Activated naive CD8-positive, alpha-beta T cell treated with anti-CD3 and anti-CD28 coated beads, Interleukin-2, amount 10 ng/mL, durations not matched to agents 7 days and 5 days (primary cell): Measurements from ENCODE around the gene CCDC146. TPM values are rescaled to one million over a fixed set of nuclear protein-coding genes. Genes with fewer than 3 reads are reported as not detected.
A peak's percentile ranks its signal among the peaks of the same experiment; 100 is the strongest.
"Not testable (repeated sequence)": the region's sequence is repeated elsewhere in the genome, so short reads cannot be mapped to it uniquely, and the experiment has no call there.

ENCODE experiments used
- ATAC-seq: fragments of 150-1000 bp; cut with Tn5 transposase; one replicate; pipeline ENCODE4 v1.10.0; 2021; ENCODE audit warnings: low read depth, moderate library complexity
- POLR2A ChIA-PET: fragments of 350-600 bp; sonication (Branson Sonifier 250); formaldehyde crosslinking; loops from one replicate; lab custom pipeline; 2021; ENCODE audit warnings: antibody characterized with exemption; lab: Charles Lee
- DNase-seq: peaks from one replicate; pipeline ENCODE4 v3.0.0; 2021
- H3K27ac Mint-ChIP-seq: one replicate; pipeline ENCODE4 v1.8.0; 2022; ENCODE audit warnings: mild to moderate bottlenecking, mixed read lengths
- H3K27me3 Mint-ChIP-seq: one replicate; pipeline ENCODE4 v1.8.0; 2022; ENCODE audit warnings: mild to moderate bottlenecking, moderate library complexity, mixed read lengths
- H3K36me3 Mint-ChIP-seq: one replicate; pipeline ENCODE4 v1.8.0; 2021; ENCODE audit warnings: mild to moderate bottlenecking, mixed read lengths
- H3K4me1 Mint-ChIP-seq: one replicate; pipeline ENCODE4 v1.8.0; 2021; ENCODE audit warnings: mixed read lengths
- H3K4me3 Mint-ChIP-seq: one replicate; pipeline ENCODE4 v1.8.0; 2022; ENCODE audit warnings: mild to moderate bottlenecking, moderate library complexity, mixed read lengths
- H3K9me3 Mint-ChIP-seq: one replicate; pipeline ENCODE4 v1.8.0; 2021; ENCODE audit warnings: mixed read lengths
- total RNA-seq, 2 experiments: library from RNA; stranded (reverse); gene quantifications; one replicate each; pipeline ENCODE4 v1.2.3, GENCODE V29; 2021

CCDC146 gene
- total RNA-seq, 2 experiments from 2014 or later: 9.9 to 10.8 TPM

GRCh38 chr7:77226357-77226839 is 104.0 kb downstream of the CCDC146 start:
- POLR2A ChIA-PET: no interaction called here
- Mint-ChIP-seq H3K27me3 (no peaks in the 10 kb centered on the region), H3K9me3 (no peaks in the 10 kb centered on the region), H3K4me3 (no peak overlapping the region), H3K27ac (no peak overlapping the region), H3K36me3 (peaks cover 18% of the 10 kb centered on the region), H3K4me1 (peaks cover 15% of the 10 kb centered on the region)
- no peak for DNase-seq
- ATAC-seq: no peak

GRCh38 chr7:77228795-77229194 is 106.4 kb downstream of the CCDC146 start:
- H3K9me3 Mint-ChIP-seq, POLR2A ChIA-PET, ATAC-seq, H3K4me3 Mint-ChIP-seq, H3K27me3 Mint-ChIP-seq, DNase-seq, H3K27ac Mint-ChIP-seq, H3K4me1 Mint-ChIP-seq: not testable (repeated sequence)
- H3K36me3 Mint-ChIP-seq: peaks cover 14% of the 10 kb centered on the region

- no peaks in the 10 kb centered on the region for H3K27me3 Mint-ChIP-seq
- H3K27ac Mint-ChIP-seq: no peak overlapping the region
- peaks cover 17% of the 10 kb centered on the region for H3K36me3 Mint-ChIP-seq
- no peak overlapping the region for H3K4me3 Mint-ChIP-seq
- H3K9me3 Mint-ChIP-seq: peaks cover 4% of the 10 kb centered on the region
- POLR2A ChIA-PET: no interaction called here
- DNase-seq: no peak
- ATAC-seq: no peak
- H3K4me1 Mint-ChIP-seq: no peaks in the 10 kb centered on the region
Observed at GRCh38 chr7:77232467-77232866, 110.1 kb downstream of the CCDC146 start.

GRCh38 chr7:77235276-77235675 is 112.9 kb downstream of the CCDC146 start:
- POLR2A ChIA-PET: no interaction called here
- Mint-ChIP-seq H3K27me3 (no peaks in the 10 kb centered on the region), H3K36me3 (peaks cover 22% of the 10 kb centered on the region), H3K4me1 (peaks cover 16% of the 10 kb centered on the region), H3K4me3 (no peak overlapping the region), H3K9me3 (peaks cover 8% of the 10 kb centered on the region), H3K27ac (no peak overlapping the region)
- no peak for DNase-seq
- ATAC-seq: no peak

GRCh38 chr7:77238703-77239136 is 116.3 kb downstream of the CCDC146 start:
- Mint-ChIP-seq H3K4me1 (peaks cover 19% of the 10 kb centered on the region), H3K27ac (peak overlapping the region; percentile 27), H3K36me3 (peaks cover 20% of the 10 kb centered on the region), H3K4me3 (no peak overlapping the region), H3K27me3 (no peaks in the 10 kb centered on the region), H3K9me3 (peaks cover 4% of the 10 kb centered on the region)
- no peak for DNase-seq
- POLR2A ChIA-PET: no interaction called here
- ATAC-seq: no peak

GRCh38 chr7:77239471-77239870 is 117.1 kb downstream of the CCDC146 start:
- peak overlapping the region; percentile 39 for H3K27ac Mint-ChIP-seq

GRCh38 chr7:77242068-77242467 is 119.7 kb downstream of the CCDC146 start:
- Mint-ChIP-seq H3K9me3 (peaks cover 4% of the 10 kb centered on the region), H3K36me3 (peaks cover 18% of the 10 kb centered on the region), H3K4me1 (peaks cover 27% of the 10 kb centered on the region), H3K27me3 (no peaks in the 10 kb centered on the region), H3K27ac (no peak overlapping the region), H3K4me3 (no peak overlapping the region)
- ATAC-seq: no peak
- POLR2A ChIA-PET: no interaction called here
- no peak for DNase-seq

More at GRCh38 chr7:77239471-77239870, 117.1 kb downstream of the CCDC146 start:
- peak; percentile 73 for ATAC-seq
- Mint-ChIP-seq H3K4me3 (peak overlapping the region; percentile 44), H3K36me3 (peaks cover 20% of the 10 kb centered on the region), H3K9me3 (peaks cover 4% of the 10 kb centered on the region), H3K4me1 (peaks cover 19% of the 10 kb centered on the region), H3K27me3 (no peaks in the 10 kb centered on the region)
- POLR2A ChIA-PET: interaction anchor here (0.7 kb wide), 1 partner anchor 39 kb away, joined by 4 read pairs; the partner anchor contains the start of gene FGL2
- no peak for DNase-seq

GRCh38 chr7:77242554-77242953 is 120.1 kb downstream of the CCDC146 start:
- Mint-ChIP-seq H3K9me3 (peaks cover 4% of the 10 kb centered on the region), H3K27ac (no peak overlapping the region), H3K27me3 (no peaks in the 10 kb centered on the region), H3K4me1 (peaks cover 27% of the 10 kb centered on the region), H3K36me3 (peaks cover 16% of the 10 kb centered on the region), H3K4me3 (no peak overlapping the region)
- POLR2A ChIA-PET: no interaction called here
- DNase-seq (no peak), ATAC-seq (no peak)

- no peak for DNase-seq
- peaks cover 1% of the 10 kb centered on the region for H3K9me3 Mint-ChIP-seq
- no peak for ATAC-seq
- H3K4me3 Mint-ChIP-seq: no peak overlapping the region
- no peaks in the 10 kb centered on the region for H3K27me3 Mint-ChIP-seq
- POLR2A ChIA-PET: interaction anchor here (1.6 kb wide), 1 partner anchor 45 kb away, joined by 3 read pairs; the partner anchor contains the start of gene FGL2
- H3K36me3 Mint-ChIP-seq: peaks cover 10% of the 10 kb centered on the region
- H3K4me1 Mint-ChIP-seq: peaks cover 19% of the 10 kb centered on the region
- H3K27ac Mint-ChIP-seq: no peak overlapping the region
Observed at GRCh38 chr7:77244222-77244934, 122.0 kb downstream of the CCDC146 start.

GRCh38 chr7:77245015-77245755 is 122.8 kb downstream of the CCDC146 start:
- POLR2A ChIA-PET: interaction anchor here (1.6 kb wide), 1 partner anchor 46 kb away, joined by 3 read pairs; the partner anchor contains the start of gene FGL2
- Mint-ChIP-seq H3K9me3 (no peaks in the 10 kb centered on the region), H3K27me3 (no peaks in the 10 kb centered on the region), H3K27ac (no peak overlapping the region), H3K4me1 (peaks cover 12% of the 10 kb centered on the region), H3K4me3 (no peak overlapping the region), H3K36me3 (peaks cover 8% of the 10 kb centered on the region)
- ATAC-seq: no peak
- DNase-seq: no peak

- DNase-seq (no peak), ATAC-seq (no peak)
- H3K36me3 Mint-ChIP-seq: peaks cover 7% of the 10 kb centered on the region
- no peak overlapping the region for H3K27ac Mint-ChIP-seq
- H3K4me3 Mint-ChIP-seq: no peak overlapping the region
- no peaks in the 10 kb centered on the region for H3K9me3 Mint-ChIP-seq
- POLR2A ChIA-PET: no interaction called here
- H3K4me1 Mint-ChIP-seq: peaks cover 11% of the 10 kb centered on the region
- peaks cover 2% of the 10 kb centered on the region for H3K27me3 Mint-ChIP-seq
Observed at GRCh38 chr7:77246026-77246640, 123.7 kb downstream of the CCDC146 start.

- H3K36me3 Mint-ChIP-seq: no peaks in the 10 kb centered on the region
- H3K4me1 Mint-ChIP-seq: peaks cover 9% of the 10 kb centered on the region
- peak; percentile 83 for DNase-seq
- H3K27me3 Mint-ChIP-seq: peaks cover 4% of the 10 kb centered on the region
- POLR2A ChIA-PET: interaction anchor here (1.0 to 1.1 kb wide), 2 partner anchors 48 to 125 kb away, joined by 3 read pairs; partner anchors contain the start of genes CCDC146 and FGL2
- no peak overlapping the region for H3K4me3 Mint-ChIP-seq
- H3K27ac Mint-ChIP-seq: no peak overlapping the region
- H3K9me3 Mint-ChIP-seq: no peaks in the 10 kb centered on the region
- peak; percentile 94 for ATAC-seq
Observed at GRCh38 chr7:77247206-77247850, 124.9 kb downstream of the CCDC146 start.

- Mint-ChIP-seq H3K4me1 (peaks cover 7% of the 10 kb centered on the region), H3K4me3 (no peak overlapping the region)
Observed at GRCh38 chr7:77248154-77248553, 125.7 kb downstream of the CCDC146 start.

More at GRCh38 chr7:77248154-77248553, 125.7 kb downstream of the CCDC146 start:
- H3K9me3 Mint-ChIP-seq: no peaks in the 10 kb centered on the region
- no peak overlapping the region for H3K27ac Mint-ChIP-seq
- ATAC-seq (no peak), DNase-seq (no peak)
- no peaks in the 10 kb centered on the region for H3K36me3 Mint-ChIP-seq
- POLR2A ChIA-PET: no interaction called here
- H3K27me3 Mint-ChIP-seq: peaks cover 4% of the 10 kb centered on the region
